Skin epidermis (tissue), 12 donors: Measurements from ENCODE around the gene WT1.
A peak's percentile ranks its signal among the peaks of the same experiment; 100 is the strongest.

Source experiments
- H3K27ac ChIP-seq, 21 experiments: fragments of 200-600 bp; sonication (generic) in 11 of 21; one replicate each; pipeline ENCODE4 v1.5.0; 2020; ENCODE audit warnings: mild to moderate bottlenecking in 3 of 21, inconsistent platforms in 2 of 21, moderate library complexity in 2 of 21
- H3K4me3 ChIP-seq, 7 experiments: fragments of 200-600 bp; sonication (generic) in 2 of 7; one replicate each; pipeline ENCODE4 v1.5.0; 2020; ENCODE audit warnings: inconsistent platforms in 2 of 7, mild to moderate bottlenecking in 2 of 7, moderate library complexity in 1 of 7

Gene WT1

DNA sequence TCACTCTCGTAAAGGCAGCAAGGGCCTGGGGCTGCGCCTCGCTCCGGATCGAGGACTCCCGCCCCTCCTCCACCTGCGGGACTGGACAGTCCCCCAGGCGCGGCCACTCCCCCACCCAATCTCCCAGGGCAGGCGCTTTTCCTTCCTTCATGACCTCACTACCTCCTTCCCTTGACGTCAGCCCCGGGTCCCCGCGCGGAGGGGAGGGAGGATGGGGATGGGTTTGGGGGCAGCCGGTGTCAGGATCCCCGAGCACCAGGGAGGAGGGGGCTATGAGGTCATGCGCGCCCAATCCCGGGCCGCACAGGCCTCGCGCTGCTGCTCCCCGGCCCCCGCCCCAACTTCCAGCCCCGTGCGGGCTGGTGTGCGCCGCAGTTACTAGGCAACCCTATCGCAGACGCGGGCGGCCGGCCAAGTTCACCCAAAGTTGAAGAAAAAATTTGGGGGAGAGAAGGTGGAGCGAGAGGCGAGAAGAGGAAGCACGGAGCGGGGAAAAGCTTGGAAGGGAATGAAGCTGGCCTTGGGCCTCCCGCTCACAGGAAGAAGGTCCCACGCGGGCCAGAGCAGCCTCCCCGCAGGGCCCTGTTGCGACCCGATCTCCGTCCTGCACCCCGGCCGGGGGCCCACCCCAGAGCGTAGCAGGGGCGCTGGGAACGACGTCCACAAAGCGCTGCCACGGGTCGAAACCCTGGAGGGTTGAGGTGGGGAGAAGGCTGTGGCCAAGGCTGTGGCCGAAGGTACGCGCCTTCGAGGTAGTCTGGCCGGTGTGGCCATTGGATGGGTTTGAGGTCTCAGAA is 8.3 kb downstream of the WT1 start:
- H3K4me3 ChIP-seq, result no peak overlapping the region
- H3K27ac ChIP-seq, result no peak overlapping the region

DNA sequence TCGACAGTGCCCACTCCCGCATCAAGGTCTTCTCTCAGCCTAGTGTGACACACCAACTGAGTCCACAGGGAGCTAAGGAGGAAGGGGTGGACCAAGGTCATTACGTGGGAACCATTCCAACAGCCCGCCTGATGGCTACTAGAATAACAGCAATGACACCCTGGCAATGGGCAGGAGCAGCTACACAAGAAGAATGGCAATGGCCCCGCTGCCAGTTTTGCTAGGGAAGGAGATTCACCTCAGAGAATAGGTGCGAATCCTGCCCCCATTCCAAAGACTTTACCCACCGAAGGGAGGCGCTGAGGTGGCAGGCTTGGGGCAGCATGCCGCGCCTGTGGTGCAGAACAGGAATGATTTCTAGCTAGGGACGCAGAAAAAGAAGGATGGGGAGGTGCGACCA is 9.1 kb downstream of the WT1 start:
- Histone ChIP-seq H3K4me3 (no peak overlapping the region), H3K27ac (no peak overlapping the region)

DNA sequence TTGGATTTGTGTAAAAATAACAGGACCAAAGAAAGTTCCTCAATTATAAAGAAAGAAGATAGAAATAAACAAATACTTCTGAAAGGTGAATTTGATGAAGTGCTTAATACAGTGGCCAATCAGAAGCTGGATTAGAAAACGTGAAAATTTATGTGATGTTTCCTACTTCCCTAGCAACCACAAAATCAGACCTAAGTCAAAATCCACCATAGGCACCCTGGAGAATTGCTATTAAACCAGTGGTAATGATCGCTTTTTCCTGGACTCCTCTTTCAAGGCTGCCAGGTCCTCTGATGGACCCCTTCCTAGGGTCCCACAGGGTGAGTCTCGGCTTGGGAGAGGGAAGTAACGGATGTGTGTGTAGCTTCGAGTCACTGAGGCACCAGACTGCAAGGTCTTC is 9.6 kb downstream of the WT1 start:
- Histone ChIP-seq H3K27ac (no peak overlapping the region), H3K4me3 (no peak overlapping the region)

DNA sequence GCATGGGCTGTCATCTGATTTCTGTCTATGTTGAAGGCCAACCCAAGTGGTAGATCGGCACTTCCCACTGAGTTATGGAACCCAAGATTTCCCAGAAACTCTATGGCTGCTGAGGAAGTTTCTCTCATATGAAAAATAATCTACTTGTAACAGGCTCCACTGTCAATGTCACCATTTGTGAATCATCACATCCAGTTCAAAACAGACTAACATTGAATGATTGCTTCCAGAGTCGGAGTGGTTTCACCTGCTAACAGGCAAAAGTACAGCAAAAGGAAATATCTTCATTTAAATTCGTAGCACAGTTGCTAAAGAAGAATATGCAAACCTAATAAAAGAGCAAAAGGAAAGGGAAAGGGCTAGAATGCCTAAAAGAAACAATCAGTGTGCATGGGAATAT is 12.8 kb downstream of the WT1 start:
- Histone ChIP-seq H3K4me3 (no peak overlapping the region), H3K27ac (no peak overlapping the region)

DNA sequence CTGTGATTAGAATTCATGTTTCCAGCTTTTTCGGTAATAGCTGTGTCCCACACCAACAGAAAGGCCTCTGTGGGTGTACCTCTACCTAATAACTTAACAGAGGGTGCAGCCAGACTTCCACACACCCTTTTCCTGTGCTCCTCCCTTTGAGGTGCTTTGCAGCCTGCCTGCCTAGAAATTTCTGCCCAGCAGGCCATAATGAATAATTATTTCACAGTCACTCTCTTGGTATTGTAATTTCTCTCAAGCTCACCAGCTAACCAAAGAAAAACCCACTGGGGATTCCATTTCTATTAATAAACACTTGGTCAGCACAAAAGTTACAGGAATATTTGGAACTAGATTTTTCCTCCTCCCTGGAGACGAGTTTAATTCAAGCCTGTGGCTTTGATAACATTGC is 13.3 kb downstream of the WT1 start:
- Histone ChIP-seq H3K4me3 (no peak overlapping the region), H3K27ac (no peak overlapping the region)

DNA sequence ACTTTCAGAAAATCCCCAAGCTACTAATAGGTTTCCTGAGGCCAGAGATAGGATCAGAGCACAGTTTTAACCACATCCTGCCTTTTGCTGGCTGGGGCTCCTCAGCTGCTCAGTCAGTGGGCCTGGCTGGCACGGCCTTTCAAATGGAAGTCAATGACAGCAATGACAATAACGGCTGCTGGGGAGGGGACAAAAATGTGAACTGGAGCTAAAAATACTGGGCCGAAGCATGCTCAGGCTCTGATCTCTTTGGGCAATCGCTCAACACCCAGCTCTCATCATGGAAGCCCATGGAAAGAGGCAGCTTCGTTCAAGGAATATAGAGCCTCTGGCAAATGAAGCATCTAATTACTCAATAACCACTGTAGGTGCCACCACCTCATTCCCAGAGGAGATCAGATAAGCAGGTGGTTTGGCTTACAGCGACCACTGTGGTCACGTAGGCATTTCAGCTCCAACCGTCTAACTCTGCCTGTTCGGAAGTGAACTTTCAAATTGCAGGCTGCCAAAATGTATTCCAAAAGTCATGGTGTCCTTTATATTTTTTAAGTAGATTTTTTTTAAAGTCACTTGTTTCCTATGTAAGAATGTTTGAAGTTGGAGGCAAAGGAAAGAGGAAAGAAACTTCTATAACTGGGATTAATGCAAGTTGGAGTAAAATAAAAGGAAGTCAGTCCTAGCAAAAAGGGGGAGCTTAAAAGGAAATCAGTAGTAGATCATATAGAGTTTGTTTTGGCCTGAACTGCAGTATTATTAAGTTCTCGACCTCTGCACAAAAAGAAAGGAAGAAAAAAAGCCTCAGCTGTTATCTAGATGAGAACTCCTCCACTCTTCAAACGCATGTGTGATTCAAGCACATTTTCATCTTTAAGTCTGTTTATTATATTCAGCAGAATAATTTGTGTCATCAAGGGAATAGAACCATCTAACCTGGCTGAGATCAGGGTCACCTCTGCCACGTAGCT is 14.1 kb downstream of the WT1 start:
- H3K4me3 ChIP-seq, result no peak overlapping the region
- peak overlapping the region in 1 of 21 experiments; percentile 6 for H3K27ac ChIP-seq

DNA sequence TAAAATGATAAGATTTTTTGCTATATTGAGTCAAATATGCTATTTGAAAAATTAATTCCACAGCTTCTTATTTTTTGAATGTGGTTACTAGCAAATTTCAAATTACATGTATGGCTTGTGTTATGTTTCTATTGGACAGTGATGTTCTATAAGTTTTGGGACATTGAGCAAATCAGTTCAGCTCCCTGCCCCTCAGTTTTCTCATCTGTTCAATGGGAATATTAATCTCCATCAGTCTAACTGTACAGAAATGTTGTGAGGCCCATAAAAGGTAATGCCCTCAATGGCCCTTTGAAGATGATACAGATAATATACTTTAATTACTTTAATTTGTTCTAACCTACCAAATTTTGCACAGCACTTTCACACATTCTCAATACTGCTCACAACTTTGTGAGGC is 15.2 kb downstream of the WT1 start:
- H3K4me3 ChIP-seq, result no peak overlapping the region

DNA sequence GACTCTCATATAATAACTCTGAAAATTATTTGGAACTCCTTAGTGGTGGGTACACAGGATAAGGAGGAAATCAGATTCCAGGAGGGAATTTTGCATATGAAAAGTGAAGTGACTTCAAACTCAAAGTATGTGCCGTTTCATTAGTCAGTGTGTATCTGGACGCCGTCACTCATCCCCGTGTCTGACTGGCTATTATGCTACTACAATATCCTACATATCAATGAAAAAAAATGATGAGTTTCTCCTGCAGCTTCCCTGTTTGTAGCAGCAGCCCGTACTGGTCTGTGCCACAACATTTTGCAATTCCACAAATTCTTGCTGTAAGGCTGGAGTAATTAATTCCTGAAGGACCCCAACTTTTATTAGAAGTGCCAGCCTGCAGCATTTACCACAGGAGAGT is 16.5 kb downstream of the WT1 start:
- Histone ChIP-seq H3K4me3 (no peak overlapping the region), H3K27ac (no peak overlapping the region)

More for the DNA sequence above, 15.2 kb downstream of the WT1 start:
- peak overlapping the region in 1 of 21 experiments; percentile 27 for H3K27ac ChIP-seq

DNA sequence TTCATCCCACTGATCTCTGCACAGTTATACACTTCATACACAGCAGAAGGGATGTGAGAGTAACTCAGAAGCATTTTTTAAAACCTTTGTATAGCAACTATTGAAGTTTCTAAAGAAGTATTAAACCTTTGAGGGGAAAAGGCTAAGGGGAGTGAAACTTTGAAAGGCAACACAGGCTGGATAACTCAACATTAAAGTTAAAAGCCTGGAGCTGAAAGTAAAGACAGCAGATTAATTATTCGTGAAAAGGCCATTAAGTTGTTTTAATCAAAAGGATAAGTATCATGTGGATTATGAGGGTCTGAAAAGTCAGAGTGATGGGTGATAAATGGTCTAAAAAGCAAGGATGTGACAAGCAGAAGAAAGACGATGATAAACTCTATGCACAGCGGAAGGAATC is 17.5 kb downstream of the WT1 start:
- Histone ChIP-seq H3K4me3 (no peak overlapping the region), H3K27ac (no peak overlapping the region)

DNA sequence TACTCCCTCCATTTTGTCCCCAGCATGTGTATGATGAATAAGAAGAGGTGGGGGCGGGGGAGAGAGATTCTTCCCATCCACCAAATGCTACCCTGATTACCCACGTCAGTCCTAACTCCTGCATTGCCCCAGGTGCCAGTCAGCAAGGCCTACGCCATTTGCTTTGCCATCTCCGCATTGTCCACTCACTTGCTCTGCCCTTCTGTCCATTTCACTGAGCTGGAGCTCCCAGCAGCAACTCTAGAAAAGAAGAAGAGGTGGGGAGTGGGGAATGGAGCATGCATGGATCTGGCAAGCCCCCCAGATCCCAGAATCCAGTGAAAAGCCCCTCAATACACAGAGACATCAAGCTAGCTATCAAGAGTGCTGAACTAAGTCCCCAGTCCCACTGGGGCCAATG is 19.0 kb downstream of the WT1 start:
- Histone ChIP-seq H3K27ac (no peak overlapping the region), H3K4me3 (no peak overlapping the region)

DNA sequence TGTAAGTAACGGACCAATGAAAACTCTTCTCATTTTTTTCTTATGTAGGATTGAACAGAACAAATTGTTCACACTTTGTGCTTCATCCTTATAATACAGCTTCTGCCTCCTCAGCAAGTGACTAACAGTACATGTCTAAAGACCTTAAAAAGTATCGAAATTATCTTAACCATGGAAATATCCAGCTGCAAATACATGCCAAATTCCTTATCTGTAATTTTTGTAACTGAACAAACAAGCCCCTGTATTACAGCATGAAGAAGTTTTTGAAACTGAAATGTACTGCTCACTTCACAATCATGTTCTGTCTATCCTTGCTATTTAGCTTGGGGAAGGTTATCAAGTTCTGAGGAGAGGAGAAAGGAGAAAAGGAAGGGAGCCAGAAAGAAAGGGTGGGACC is 20.4 kb downstream of the WT1 start:
- Histone ChIP-seq H3K4me3 (no peak overlapping the region), H3K27ac (no peak overlapping the region)

DNA sequence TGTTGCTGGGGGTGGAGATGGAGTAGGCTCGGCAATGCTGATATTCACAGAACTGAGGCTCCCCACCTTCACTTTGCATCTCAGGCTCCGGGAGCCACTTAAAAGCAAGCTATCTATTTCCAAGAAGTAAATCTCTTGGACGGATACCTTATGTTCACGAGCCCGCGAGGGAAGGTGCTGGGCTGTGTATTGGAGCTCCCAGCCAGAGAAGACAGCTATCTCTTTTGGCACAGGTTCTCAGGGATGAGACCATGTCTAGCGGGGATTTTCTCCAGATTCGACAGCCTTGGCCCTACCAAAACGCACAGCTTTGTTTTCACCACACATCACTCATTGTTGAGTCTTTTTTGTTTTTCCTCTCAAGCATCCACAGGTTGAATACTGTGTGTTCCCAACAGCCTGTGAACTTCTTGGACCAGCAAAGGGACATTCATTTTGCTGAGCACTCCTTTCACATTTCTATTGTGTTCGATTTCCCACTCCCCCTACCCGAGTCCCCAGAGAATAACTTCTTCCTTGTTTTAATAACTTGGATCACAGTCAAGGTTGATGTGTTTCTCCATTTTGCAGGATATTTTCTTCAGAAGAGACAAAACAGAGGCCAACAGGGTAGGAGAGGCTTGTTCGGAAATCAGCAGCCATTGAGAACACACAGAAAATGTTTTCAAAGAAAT is 23.3 kb downstream of the WT1 start:
- Histone ChIP-seq H3K27ac (no peak overlapping the region), H3K4me3 (no peak overlapping the region)

DNA sequence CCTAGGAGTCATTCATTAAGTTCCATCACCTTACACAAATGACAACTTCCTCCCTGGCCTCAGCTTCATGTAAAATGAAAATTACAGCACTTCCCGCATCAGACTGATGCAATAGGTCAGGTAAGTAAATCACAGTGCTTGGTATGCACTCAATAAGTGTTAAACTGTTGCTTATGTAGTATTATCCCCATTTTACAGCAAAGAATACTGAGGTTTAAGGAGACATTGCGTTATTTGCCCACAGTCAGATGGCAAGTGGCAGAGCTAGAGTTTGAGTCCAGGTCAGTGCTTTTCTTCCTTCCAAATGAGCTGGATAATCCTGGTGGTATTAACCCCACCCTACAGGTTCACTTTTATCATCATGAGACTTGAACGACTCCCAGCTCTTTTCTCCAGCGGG is 29.7 kb downstream of the WT1 start:
- H3K27ac ChIP-seq, result no peak overlapping the region
- no peak overlapping the region for H3K4me3 ChIP-seq

DNA sequence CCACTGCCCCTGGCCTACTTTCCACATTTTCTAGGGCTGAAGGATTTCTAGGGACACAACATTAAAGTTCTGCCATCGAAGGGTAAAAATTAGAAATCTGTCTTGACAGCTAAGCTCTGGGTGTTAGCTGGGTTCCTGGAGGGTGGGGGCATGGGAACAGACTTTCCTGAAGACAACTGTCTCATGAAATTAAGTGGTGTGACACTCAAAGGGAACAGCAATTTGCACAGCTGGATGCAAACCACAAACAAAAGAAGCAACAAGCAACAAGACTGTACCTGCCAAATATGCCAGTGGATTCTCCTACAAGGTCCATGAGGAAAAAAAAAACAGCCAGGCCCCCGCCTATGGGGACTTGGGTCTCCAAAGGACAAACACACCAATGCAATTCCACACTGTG is 32.5 kb downstream of the WT1 start:
- H3K4me3 ChIP-seq, result no peak overlapping the region
- no peak overlapping the region for H3K27ac ChIP-seq

DNA sequence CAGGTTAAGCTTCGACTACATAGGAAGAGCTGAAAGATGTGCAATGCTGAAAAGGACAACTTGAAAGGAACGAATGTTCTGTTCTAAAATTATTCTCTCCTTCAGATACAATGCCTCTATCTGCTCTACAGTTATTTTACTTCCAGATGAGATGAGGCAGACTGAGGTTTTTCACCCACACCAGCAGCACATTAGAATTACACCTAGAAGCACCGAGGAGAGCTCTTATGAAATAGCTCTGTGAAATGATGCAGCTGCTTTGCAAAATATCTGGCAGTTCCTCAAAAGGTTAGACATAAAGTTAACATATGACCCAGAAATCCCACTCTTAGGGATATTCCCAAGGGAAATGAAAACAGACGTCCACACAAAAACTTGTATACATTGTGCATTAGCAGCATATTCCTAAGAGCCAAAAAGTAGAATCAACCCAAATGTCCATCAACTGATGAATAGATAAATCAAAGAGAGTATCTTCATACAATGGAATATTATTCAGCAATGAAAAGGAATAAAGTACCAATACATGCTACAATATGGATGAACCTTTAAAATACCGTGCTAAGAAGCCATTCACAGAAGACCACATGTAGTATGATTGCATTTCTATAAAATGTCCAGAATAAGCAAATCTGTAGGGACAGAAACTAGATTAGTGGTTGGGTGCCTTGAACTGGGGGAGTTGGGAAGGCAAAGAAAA is 34.5 kb downstream of the WT1 start:
- Histone ChIP-seq H3K27ac (no peak overlapping the region), H3K4me3 (no peak overlapping the region)

DNA sequence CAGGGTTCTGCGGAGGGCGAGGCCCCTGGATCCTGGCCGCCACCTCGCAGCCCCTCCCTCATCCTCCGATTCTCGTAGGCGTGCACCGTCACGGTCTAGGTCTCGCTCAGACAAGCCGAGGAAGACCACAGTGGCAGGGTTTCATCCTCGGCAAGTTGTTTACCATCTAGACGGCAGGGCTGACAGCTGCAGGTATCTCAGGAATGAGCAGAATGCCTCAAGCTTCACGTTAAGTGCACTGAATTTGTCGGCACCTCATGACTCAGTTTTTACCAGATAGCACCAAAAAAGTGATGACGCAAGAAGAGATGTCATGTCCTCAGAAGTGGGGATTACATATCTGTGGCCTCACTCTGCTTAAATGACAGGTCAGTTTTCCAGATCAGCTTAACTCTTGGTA is 35.1 kb downstream of the WT1 start:
- no peak overlapping the region for H3K27ac ChIP-seq
- no peak overlapping the region for H3K4me3 ChIP-seq

DNA sequence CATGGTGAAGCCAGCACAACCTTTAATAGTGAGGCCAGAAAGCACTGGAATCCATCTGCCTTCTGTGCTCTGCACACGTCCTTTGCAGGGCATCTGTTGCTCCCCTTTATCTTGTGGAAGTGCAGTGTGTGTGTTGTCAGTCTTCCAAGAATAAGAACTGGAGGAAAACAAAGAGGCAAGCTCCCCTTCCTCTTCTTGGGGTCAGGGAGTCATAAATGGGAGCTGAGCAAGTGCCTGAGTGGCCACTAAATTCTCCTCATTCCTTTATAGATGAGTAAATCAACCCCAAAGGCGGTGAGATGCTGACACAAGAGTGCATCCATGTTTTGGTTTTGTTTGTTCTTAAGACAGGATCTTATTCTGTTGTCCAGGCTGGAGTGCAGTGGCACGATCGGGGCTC is 38.3 kb downstream of the WT1 start:
- no peak overlapping the region for H3K4me3 ChIP-seq
- H3K27ac ChIP-seq, result no peak overlapping the region

DNA sequence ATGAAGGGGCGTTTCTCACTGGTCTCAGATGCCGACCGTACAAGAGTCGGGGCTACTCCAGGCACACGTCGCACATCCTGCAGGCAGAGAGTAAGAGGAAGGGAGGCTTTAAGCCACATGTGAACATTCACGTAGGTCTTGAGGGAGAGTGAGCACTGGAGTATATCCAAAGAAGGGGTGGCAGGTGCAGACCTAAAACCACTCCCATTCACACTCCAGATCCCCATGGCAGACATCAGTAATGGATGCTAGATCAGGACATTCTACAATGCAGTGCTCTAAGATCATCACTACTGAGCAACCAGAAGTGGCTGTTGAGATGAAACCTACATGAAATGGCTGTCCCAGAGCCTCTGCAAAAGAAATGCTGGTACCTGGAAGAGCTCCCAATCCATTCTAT is 39.0 kb downstream of the WT1 start:
- Histone ChIP-seq H3K4me3 (no peak overlapping the region), H3K27ac (no peak overlapping the region)

DNA sequence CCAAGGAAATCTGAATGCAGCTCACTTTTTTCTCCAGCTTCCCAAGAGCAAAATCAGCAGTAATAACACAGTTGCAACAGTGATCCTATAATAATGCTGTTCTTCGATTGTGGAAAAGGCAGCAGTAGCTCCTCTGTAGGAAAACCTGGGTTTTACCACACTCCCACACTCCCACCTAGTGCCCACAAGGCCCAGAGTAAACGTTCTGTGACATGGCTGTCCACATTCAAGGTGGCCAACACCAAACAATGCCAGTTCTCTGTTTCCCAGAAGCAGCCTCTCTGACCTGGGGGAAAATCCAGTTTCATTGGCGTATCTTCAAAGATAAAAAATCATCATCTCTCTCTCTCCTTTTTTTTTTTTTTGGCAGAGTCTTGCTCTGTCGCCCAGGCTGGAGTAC is 40.2 kb downstream of the WT1 start:
- H3K4me3 ChIP-seq, result no peak overlapping the region
- no peak overlapping the region for H3K27ac ChIP-seq

DNA sequence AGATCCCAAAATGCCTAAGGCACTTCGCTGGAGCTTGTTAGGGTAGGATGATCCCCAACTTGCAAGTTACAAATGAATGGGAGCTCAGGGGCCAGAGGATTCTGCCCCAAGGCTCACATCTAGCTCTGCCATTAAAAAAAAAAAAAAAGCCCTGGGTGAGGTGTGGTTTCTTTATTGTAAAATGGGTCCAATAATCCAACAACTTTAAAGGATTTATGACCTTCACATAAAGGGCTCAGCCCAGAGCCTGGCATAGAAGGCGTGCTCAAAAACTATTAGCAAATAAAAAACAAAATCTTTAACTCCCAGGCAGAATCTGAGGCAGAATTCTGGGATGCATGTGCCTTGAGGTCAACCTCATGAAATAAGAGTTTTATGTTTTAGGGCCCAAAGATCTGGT is 42.5 kb downstream of the WT1 start:
- no peak overlapping the region for H3K4me3 ChIP-seq
- H3K27ac ChIP-seq, result no peak overlapping the region
